ENCODE measurements around the gene FAS.

- TF ChIP-seq SIN3A (IDR thresholded peaks at IDR 0.05; ENCODE audit: borderline replicate concordance, low read depth, low read length) (no peak; the same call in 1 of the 2 replicates), POLR2AphosphoS5 (IDR thresholded peaks at IDR 0.05; ENCODE audit: low read depth, low read length) (peak; percentile 63; the same call in 1 of the 2 replicates), NRF1 (IDR thresholded peaks at IDR 0.05; ENCODE audit: low read depth, low read length) (no peak), YY1 (IDR thresholded peaks at IDR 0.05; ENCODE audit: low read depth) (no peak), TAF1 (IDR thresholded peaks at IDR 0.05; ENCODE audit: borderline replicate concordance, low read depth, low read length) (no peak), MAX (IDR thresholded peaks at IDR 0.05; ENCODE audit: low read depth) (peak; percentile 63), RXRA (IDR thresholded peaks at IDR 0.05; ENCODE audit: borderline replicate concordance, low read depth) (peak; percentile 68; the same call in 1 of the 2 replicates), CTCF (IDR thresholded peaks at IDR 0.05) (no peak), JUND (IDR thresholded peaks at IDR 0.05) (peak; percentile 77)
These were observed 11.4 kb upstream of the FAS start for GRCh38 chr10:88979153-88979562.
